ENCODE data around the gene HOMER1. TPM values are rescaled to one million over a fixed set of nuclear protein-coding genes. Genes with fewer than 3 reads are reported as not detected.

The HOMER1 gene
- total RNA-seq, 1 experiment from 2014 or later: 12.5 TPM

- Histone ChIP-seq H2AFZ (no peak overlapping the region), H3K36me3 (ENCODE audit: low read depth) (no peaks in the 10 kb centered on the region), H3K79me2 (ENCODE audit: low read depth) (no peaks in the 10 kb centered on the region), H3K4me3 (no peak overlapping the region), H3K4me1 (replicated peaks; ENCODE audit: insufficient read depth) (peaks cover 15% of the 10 kb centered on the region), H3F3A (ENCODE audit: insufficient read depth, low read depth) (no peaks in the 10 kb centered on the region), H3K9me3 (ENCODE audit: insufficient read depth, low read depth) (peaks cover 4% of the 10 kb centered on the region; the same call in 1 of the 2 replicates), H3K27ac (no peak overlapping the region), H3K27me3 (ENCODE audit: insufficient read depth, low read depth) (no peaks in the 10 kb centered on the region), H3K4me2 (no peak overlapping the region), H3K9me2 (ENCODE audit: insufficient read depth) (no peaks in the 10 kb centered on the region), H4K20me1 (ENCODE audit: insufficient read depth) (no peaks in the 10 kb centered on the region)
- POLR2A ChIA-PET (ENCODE audit: unreplicated experiment): no interaction called here
- TF ChIP-seq EZH2 (IDR thresholded peaks at IDR 0.05; ENCODE audit: low read depth) (no peak), CTCF (conservative IDR thresholded peaks at IDR 0.05) (no peak)
- CTCF ChIA-PET: interaction anchor here (0.5 to 0.7 kb wide), 2 partner anchors 63 to 423 kb away, joined by 4 to 11 read pairs; no protein-coding TSS in a partner anchor
- no peak for DNase-seq
- intact Hi-C loops (cut with micrococcal nuclease; ENCODE audit: unreplicated experiment): no loop called here
- BruUV-seq (replicated peaks): no TSS peak
Observed at GRCh38 chr5:79562351-79563246, 48.7 kb upstream of the HOMER1 start.

- POLR2A ChIA-PET (ENCODE audit: unreplicated experiment): no interaction called here
- CTCF ChIA-PET: no interaction called here
- H3K9me3 ChIP-seq (ENCODE audit: insufficient read depth, low read depth): peaks cover 4% of the 10 kb centered on the region; the same call in 1 of the 2 replicates
Observed at GRCh38 chr5:79561525-79561893, 47.6 kb upstream of the HOMER1 start.

More at GRCh38 chr5:79561525-79561893, 47.6 kb upstream of the HOMER1 start:
- Histone ChIP-seq H3K4me2 (no peak overlapping the region), H3K27ac (peak overlapping the region; percentile 59), H2AFZ (peak overlapping the region; percentile 63), H4K20me1 (ENCODE audit: insufficient read depth) (no peaks in the 10 kb centered on the region), H3K27me3 (ENCODE audit: insufficient read depth, low read depth) (no peaks in the 10 kb centered on the region), H3F3A (ENCODE audit: insufficient read depth, low read depth) (no peaks in the 10 kb centered on the region), H3K4me1 (replicated peaks; ENCODE audit: insufficient read depth) (peaks cover 17% of the 10 kb centered on the region), H3K4me3 (no peak overlapping the region), H3K36me3 (ENCODE audit: low read depth) (no peaks in the 10 kb centered on the region), H3K79me2 (ENCODE audit: low read depth) (no peaks in the 10 kb centered on the region), H3K9me2 (ENCODE audit: insufficient read depth) (no peaks in the 10 kb centered on the region)
- intact Hi-C loops (cut with micrococcal nuclease; ENCODE audit: unreplicated experiment): no loop called here
- DNase-seq: no peak
- no peak for TF ChIP-seq CTCF (conservative IDR thresholded peaks at IDR 0.05)
- no peak for TF ChIP-seq EZH2 (IDR thresholded peaks at IDR 0.05; ENCODE audit: low read depth)
- BruUV-seq (replicated peaks): no TSS peak
